ENCODE data around the gene KRT85.

KRT85 gene

GRCh38 chr12:52367876-52368275, 595 bp upstream of the KRT85 start:
- DNase-seq (ENCODE audit: low read depth) = no peak

- no peak for DNase-seq (ENCODE audit: low read depth)
Measured at GRCh38 chr12:52364901-52365489, 2.3 kb downstream of the KRT85 start.

- no peak for DNase-seq (ENCODE audit: low read depth)
Measured at GRCh38 chr12:52364061-52364460, 3.2 kb downstream of the KRT85 start.

GRCh38 chr12:52363111-52363679, 4.1 kb downstream of the KRT85 start:
- no peak for DNase-seq (ENCODE audit: low read depth)

GRCh38 chr12:52362118-52362726, 5.1 kb downstream of the KRT85 start:
- no peak for DNase-seq (ENCODE audit: low read depth)

- no peak for DNase-seq (ENCODE audit: low read depth)
Measured at GRCh38 chr12:52361553-52361952, 5.7 kb downstream of the KRT85 start.

GRCh38 chr12:52360663-52361271, 6.5 kb downstream of the KRT85 start:
- no peak for DNase-seq (ENCODE audit: low read depth)

GRCh38 chr12:52360106-52360662, 7.1 kb downstream of the KRT85 start:
- DNase-seq (ENCODE audit: low read depth) = no peak

GRCh38 chr12:52359621-52360061, 7.6 kb downstream of the KRT85 start:
- no peak for DNase-seq (ENCODE audit: low read depth)

- DNase-seq (ENCODE audit: low read depth) = no peak
Measured at GRCh38 chr12:52358575-52359350, 8.5 kb downstream of the KRT85 start.

- DNase-seq (ENCODE audit: low read depth) = no peak
Measured at GRCh38 chr12:52356762-52357580, 10.3 kb downstream of the KRT85 start.

- no peak for DNase-seq (ENCODE audit: low read depth)
Measured at GRCh38 chr12:52356031-52356761, 11.1 kb downstream of the KRT85 start.

- DNase-seq (ENCODE audit: low read depth) = no peak
Measured at GRCh38 chr12:52355176-52355575, 12.1 kb downstream of the KRT85 start.

- DNase-seq (ENCODE audit: low read depth) = no peak
Measured at GRCh38 chr12:52354200-52354599, 13.1 kb downstream of the KRT85 start.

GRCh38 chr12:52353766-52354165, 13.5 kb downstream of the KRT85 start:
- DNase-seq (ENCODE audit: low read depth) = no peak

- no peak for DNase-seq (ENCODE audit: low read depth)
Measured at GRCh38 chr12:52352951-52353350, 14.3 kb downstream of the KRT85 start.

- DNase-seq (ENCODE audit: low read depth) = peak; percentile 24
Measured at GRCh38 chr12:52351196-52352059, 15.9 kb downstream of the KRT85 start.

- no peak for DNase-seq (ENCODE audit: low read depth)
Measured at GRCh38 chr12:52350786-52351185, 16.5 kb downstream of the KRT85 start.

- DNase-seq (ENCODE audit: low read depth) = no peak
Measured at GRCh38 chr12:52350021-52350620, 17.2 kb downstream of the KRT85 start.

Measured in T follicular helper cell (primary cell).